ENCODE results near the gene KCNQ1.

The KCNQ1 gene

GRCh38 chr11:2740275-2740940 lies 295.6 kb downstream of the KCNQ1 start:
- no peak for DNase-seq

DNA sequence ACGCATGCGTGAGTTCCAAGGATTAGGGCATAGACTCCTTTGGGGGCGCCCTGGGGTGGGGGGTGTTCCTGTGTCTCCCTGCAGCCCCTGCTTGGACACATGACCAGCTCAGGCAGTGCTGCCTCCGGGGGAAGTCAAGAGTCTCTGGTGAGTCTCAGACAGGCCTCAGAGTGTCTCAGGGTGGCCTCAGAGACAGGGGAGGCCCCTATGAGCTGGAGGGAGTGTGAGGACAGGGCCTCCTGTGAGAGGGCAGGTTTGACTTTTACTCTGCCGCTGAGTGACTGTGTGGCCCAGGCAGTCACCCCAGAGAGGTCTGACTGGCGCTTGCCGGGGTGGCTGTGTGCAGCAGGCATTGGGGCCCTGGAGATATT lies 296.2 kb downstream of the KCNQ1 start:
- no peak for DNase-seq

- no peak for DNase-seq
These were observed 296.7 kb downstream of the KCNQ1 start for GRCh38 chr11:2741377-2742131.

DNA sequence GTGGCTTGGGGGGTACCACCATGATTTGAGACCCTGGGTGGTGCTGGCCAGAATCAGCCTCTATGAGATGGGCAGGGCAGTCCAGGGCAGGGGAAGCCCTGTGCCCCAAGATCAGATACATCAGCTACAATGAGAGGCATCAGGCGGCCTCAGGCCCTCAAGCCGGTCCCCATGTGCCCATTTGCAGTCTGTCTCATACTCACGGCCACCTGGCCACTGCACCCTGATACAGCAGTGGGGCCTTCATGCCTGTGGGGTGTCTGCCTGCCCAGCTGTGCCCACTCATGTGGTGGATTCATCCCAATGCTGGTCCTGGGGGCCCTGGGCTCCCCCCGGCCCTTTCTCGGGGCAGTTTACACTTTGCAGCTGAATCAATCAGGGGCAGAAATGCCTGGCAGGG lies 297.4 kb downstream of the KCNQ1 start:
- DNase-seq: no peak

DNA sequence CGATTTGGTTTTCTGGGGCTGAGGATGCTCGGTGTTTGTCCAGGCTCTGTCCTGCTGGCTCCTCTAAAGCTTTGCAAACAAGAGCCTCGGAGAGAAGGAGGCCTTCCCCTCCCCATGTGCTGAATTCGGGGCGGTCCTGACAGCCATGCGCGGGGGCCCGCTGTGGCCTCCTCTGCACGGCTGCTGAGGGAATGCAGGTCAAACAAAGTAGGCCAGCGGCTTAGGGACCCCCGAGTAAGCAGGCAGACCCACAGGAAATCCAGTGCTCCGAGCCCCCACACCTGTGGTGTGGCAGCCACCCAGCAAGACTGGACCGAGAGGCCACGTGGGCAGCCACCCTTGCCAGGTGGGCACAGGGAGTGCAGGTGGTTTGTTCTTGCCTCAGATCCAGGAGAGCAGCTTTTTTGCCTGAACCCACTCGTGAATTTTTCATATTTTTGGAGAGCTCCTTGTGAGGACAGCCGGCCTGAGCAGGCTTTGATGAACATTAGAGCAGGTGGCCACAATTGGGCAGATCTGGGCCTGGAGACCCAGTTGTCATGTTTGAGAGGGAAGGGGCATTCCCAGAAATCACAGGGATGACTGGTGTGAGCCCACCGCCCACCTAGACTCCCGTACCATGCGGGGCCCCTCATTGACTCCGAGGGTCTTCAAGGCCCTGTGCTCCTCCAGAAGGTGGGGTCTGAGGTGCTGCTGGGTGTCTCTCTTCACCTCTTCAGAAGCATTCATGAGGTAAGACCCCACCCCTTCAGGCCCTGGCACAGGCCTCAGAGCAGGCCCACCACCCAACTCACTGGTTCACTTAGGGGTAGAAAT lies 298.0 kb downstream of the KCNQ1 start:
- no peak for DNase-seq

DNA sequence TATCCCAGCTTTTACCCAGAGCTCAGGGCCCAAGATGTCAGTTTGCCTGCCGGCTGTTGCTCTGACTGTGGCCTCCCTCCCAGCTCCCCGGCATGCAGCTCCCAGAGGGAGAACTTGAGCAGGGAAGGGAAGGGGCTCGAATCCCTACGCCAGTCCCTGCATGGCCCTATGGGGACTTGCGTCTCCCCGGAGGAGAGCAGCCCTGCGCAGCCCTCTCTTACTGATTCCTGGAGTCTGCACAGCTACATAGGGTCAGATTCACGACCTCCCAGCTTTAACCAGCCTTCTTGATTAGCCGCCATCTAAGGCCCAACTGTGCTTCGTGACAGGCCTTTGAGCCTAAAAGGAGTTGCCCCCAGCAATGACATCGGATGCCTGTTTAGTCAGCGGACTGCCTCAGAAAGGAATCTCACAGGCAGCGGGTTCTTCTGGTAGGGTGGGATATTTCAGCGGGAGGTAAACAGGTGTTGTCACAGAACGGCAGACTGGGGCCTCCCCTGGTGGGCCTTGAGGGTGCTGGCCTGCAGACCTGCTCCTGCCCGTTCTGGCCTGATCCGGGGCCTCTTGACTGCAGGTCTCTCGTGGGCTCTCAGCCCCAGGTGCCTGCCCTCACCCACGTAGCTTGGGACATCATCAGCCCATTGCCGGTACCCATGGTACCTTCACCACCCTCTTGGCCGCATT lies 298.8 kb downstream of the KCNQ1 start:
- no peak for DNase-seq

DNA sequence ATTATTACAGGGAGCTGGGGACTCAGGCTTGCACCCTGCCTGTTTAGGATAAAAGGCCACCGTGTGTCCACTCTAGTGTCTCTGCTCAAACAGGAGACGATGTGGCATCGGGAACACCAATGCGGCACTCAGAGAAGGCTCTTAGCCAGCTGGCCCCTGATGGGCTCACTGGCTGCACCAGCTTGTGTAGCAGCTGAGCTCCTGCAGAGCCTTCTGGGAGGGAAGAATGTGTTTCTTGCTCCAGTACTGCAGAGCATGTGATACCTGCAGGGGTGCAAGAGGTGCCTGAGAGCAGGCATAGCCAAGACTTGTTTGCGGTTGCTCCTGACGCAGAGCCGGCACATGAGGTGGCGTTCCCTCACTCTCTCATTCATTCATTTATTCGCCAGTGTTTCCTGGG lies 299.4 kb downstream of the KCNQ1 start:
- no peak for DNase-seq

GRCh38 chr11:2745511-2745910 lies 300.7 kb downstream of the KCNQ1 start:
- no peak for DNase-seq

GRCh38 chr11:2746401-2747247 lies 301.8 kb downstream of the KCNQ1 start:
- DNase-seq: no peak

GRCh38 chr11:2747248-2748027 lies 302.6 kb downstream of the KCNQ1 start:
- DNase-seq: no peak

DNA sequence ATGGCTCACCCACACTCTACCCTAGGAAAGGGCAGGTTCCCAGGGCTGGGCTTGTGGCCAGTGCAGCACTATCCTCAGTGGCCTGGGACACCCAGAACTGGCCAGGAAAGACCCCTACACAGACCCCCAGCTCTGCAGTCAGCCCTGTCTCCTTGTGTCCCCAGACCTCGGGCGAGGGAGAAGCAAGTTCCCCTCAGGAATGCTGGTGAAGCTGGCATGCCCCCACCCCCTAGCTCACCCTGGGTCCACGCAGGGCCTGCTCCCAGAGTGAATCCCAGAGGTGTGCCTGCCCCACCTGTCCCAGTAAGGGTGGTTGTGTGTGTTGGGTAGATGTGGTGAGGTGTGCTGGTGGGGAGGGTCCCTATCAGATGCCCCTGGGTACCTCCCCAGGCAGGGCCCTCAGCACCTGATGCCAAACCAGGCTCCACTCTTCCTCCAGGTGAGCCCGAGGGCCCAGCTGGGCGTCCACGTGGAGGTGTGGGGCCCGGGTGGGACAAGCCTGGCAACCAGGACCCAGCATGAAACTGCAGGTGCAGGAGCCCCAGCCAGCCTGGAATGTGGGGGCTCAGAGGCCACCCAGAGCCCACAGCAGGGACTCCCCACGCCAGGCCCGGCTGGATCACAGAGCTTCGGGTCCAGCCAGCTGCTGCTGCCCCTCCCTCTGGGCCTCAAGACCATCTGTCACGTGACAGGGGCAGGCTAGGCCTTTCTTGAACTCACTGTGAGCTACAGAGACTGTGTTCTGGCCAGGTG lies 303.4 kb downstream of the KCNQ1 start:
- no peak for DNase-seq

GRCh38 chr11:2748814-2749554 lies 304.2 kb downstream of the KCNQ1 start:
- DNase-seq: no peak

DNA sequence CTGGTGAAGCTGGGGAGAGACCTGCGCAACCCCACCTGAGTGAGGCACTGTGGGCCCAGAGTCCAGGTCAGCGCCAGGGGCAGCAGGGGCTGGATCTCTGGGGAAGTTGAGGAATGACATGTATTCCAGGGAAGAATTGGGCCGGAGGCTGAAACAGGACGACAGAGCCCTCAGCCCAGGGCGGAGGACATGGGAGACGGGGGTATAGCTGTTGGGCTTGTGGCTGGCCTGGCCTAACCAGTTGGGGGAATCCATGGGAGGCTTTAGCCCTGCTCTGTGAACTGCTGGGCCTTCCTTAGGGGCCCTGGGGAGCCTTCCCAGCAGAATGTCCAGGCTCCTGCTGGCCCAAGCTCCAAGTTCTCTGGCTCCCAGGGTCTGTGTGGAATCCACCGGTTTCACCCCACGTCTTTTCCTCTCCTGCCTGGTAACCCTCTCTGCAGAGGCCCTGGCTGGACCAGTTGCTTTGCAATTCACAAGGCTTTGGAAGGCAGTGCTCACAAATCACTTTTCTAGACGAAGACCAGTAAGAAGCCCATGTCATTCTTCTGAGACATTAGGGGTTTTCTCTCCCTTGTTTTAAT lies 305.4 kb downstream of the KCNQ1 start:
- DNase-seq: no peak

GRCh38 chr11:2750682-2751522 lies 306.1 kb downstream of the KCNQ1 start:
- no peak for DNase-seq

DNA sequence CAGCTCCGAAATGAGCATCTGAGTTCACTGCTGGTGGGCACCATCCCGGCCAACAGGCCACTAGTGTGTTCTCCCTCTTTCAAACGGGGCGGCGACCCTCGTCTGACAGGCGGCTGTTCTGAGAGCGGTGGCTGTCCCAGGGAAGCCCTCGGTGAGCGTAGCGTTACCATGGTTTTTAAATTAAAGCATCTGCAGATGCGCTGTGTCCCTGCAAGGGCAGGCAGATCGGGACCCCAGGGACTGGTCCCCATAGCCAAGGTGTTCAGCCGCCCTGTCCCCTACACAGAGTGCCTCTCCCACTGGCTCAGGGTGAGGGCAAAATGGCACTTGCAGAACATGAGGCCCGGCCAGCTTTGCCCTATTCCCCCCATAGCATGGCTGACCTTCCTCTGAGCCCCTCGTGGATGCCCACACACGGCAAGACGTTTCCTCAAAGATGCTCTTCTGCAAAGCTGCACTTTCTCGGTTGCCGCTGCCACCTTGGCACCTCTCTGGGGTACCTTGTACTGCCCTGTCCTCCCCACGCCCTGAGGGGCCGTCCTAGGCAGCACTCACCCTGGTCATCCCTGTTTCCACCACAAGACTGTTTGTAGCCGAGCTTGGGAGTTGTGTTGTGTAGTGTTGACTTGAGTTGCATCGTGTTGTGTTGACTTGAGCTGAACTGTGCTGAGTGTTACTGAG lies 306.9 kb downstream of the KCNQ1 start:
- DNase-seq: no peak

- DNase-seq: no peak
These were observed 307.5 kb downstream of the KCNQ1 start for GRCh38 chr11:2752204-2752770.

DNA sequence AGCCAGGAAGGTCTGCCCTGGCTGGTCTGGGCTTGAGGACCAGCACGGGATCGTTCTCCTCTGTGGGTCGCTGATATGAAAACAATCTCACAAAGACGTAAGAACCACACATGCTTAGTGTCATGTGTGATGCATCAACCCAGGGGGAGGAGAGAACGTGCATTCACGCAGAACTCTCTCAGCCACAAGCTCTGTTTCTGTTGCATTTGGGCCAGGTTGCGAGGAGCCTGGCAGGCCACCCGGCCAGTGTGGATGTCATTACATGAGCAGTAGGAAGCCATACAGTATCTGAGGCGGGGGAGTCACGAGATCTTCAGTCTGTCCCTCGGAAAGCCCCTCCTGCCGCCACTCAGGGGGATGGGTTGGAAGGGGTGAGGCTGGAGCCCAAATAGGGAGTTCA lies 308.1 kb downstream of the KCNQ1 start:
- DNase-seq: no peak

DNA sequence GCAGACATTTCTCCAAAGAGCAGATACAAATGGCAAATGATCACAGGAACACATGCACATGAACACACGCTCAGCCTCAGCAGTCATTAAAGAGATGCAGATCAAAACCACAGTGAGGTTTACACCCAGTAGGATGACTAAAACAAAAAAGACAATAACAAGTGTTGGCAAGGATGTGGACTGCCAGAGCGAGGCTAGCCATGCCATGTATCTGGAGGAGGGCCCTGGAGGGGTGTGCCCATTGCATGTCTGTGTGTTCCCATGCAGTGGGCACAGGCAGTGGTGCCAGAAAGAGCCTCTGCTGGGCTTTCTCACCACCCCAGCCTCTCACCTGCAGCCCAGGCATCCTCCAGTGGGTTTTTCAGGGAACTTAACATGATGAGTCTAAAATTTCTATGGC lies 309.2 kb downstream of the KCNQ1 start:
- DNase-seq: no peak

All from CD4-positive, alpha-beta T cell treated with Interleukin-4 for 1 hour (primary cell).